ENCODE measurements around the gene LST1. TPM values are rescaled to one million over a fixed set of nuclear protein-coding genes. Genes with fewer than 3 reads are reported as not detected.

Gene LST1
- total and polyA plus RNA-seq, 2 of the 8 experiments (the other 6 are each of a cell fraction or from before 2014, with no cell fraction given): not detected

- no peaks in the 10 kb centered on the region for H3K27me3 ChIP-seq (replicated peaks in 1 of 4; ENCODE audit: control insufficient read depth in 3 of 4, extremely low read depth in 1 of 4, insufficient read depth in 3 of 4, low read length in 3 of 4)
- H2BK20ac ChIP-seq (ENCODE audit: low read length): no peak overlapping the region
- no peak overlapping the region for H2BK15ac ChIP-seq (ENCODE audit: low read length)
- FAIRE-seq (no peak), DNase-seq (ENCODE audit: low read depth in 1 of 2, low spot score in 2 of 2) (no peak)
- ChIA-PET CTCF (ENCODE audit: partially characterized antibody) (interaction anchor here (0.9 to 2.7 kb wide), 8 partner anchors 13 to 108 kb away, joined by 3 to 9 read pairs (median 5); partner anchors contain the start of genes ATP6V1G2, BAG6, DDAH2 and LST1), POLR2A (ENCODE audit: partially characterized antibody) (interaction anchor here (0.8 to 34.9 kb wide), 21 partner anchors 9 to 351 kb away, joined by 3 to 883 read pairs (median 5); partner anchors contain the start of genes APOM, ATP6V1G2, BAG6 and C6orf47)
- H3K9ac ChIP-seq (replicated peaks in 1 of 4; ENCODE audit: extremely low read depth in 1 of 4, low read depth in 3 of 4, low read length in 3 of 4): peak overlapping the region; percentile 93 to 94 (median 94)
- peak overlapping the region; percentile 89 for H2BK5ac ChIP-seq (ENCODE audit: low read depth, low read length)
- H3K23ac ChIP-seq (ENCODE audit: insufficient read length): peak overlapping the region; percentile 19
- H4K20me1 ChIP-seq (replicated peaks in 1 of 2; ENCODE audit: control insufficient read depth in 1 of 2, insufficient read depth in 2 of 2, low read length in 2 of 2): peaks cover 4 to 14% of the 10 kb centered on the region in 2 experiments
- H3K27ac ChIP-seq (ENCODE audit: low read depth, low read length): peak overlapping the region; percentile 95
- H3K4me1 ChIP-seq (replicated peaks in 1 of 4; ENCODE audit: control insufficient read depth in 3 of 4, insufficient read depth in 4 of 4, low read length in 3 of 4): peaks cover 0 to 2% (median 0%) of the 10 kb centered on the region in 4 experiments; a peak in 1 of 7 replicates
- no peak overlapping the region; the same call in 1 of the 2 replicates for H2BK12ac ChIP-seq (ENCODE audit: low read depth, low read length)
- H3K23me2 ChIP-seq (ENCODE audit: low read depth, low read length): peaks cover 6% of the 10 kb centered on the region; the same call in 1 of the 2 replicates
- H3K79me2 ChIP-seq (ENCODE audit: control insufficient read depth in 1 of 2, insufficient read depth in 2 of 2, low read length in 2 of 2): peaks cover 24 to 46% of the 10 kb centered on the region in 2 experiments
- no peak overlapping the region for H2AFZ ChIP-seq (ENCODE audit: low read length)
- peak overlapping the region; percentile 83 for H3K56ac ChIP-seq (replicated peaks; ENCODE audit: insufficient read length, low read depth, low read length)
- peak overlapping the region; percentile 85 for H4K5ac ChIP-seq (ENCODE audit: insufficient read length, low read depth, low read length)
- no peaks in the 10 kb centered on the region for H3K9me3 ChIP-seq (ENCODE audit: insufficient read depth in 2 of 2, low read depth in 1 of 2, low read length in 1 of 2)
- peak overlapping the region; percentile 36 for H2BK120ac ChIP-seq (replicated peaks; ENCODE audit: low read depth, low read length)
- 0 out of 2 replicates have a peak, but pooled peaks have one; percentile 6 for TF ChIP-seq KDM5A (IDR thresholded peaks at IDR 0.05; ENCODE audit: low read length)
- TF ChIP-seq CTCF (IDR thresholded peaks at IDR 0.05; ENCODE audit: control extremely low read depth in 1 of 3, insufficient read depth in 1 of 3, low read depth in 1 of 3, low read length in 3 of 3): no peak
- peak; percentile 3 for TF ChIP-seq ASH2L (IDR thresholded peaks at IDR 0.05; ENCODE audit: low read length)
- peak overlapping the region; percentile 88 to 98 (median 98) for H3K4me3 ChIP-seq (ENCODE audit: extremely low read depth in 1 of 4, insufficient read depth in 2 of 4, low read depth in 3 of 4, low read length in 4 of 4)
- peaks cover 33 to 46% (median 36%) of the 10 kb centered on the region in 4 experiments for H3K36me3 ChIP-seq (ENCODE audit: control insufficient read depth in 2 of 4, insufficient read depth in 4 of 4, low read length in 3 of 4)
- H3K4me2 ChIP-seq (ENCODE audit: insufficient read depth in 1 of 2, low read depth in 2 of 2, low read length in 2 of 2): peak overlapping the region; percentile 81 to 93
- peak overlapping the region; percentile 61; the same call in 1 of the 2 replicates for H2AK5ac ChIP-seq (ENCODE audit: low read depth, low read length)
- peak overlapping the region; percentile 65 for H3K4ac ChIP-seq (replicated peaks; ENCODE audit: insufficient read length, low read depth, low read length)
- H4K8ac ChIP-seq (ENCODE audit: extremely low read depth, insufficient read depth, low read length): peak overlapping the region; percentile 99; the same call in 1 of the 2 replicates
- WGBS, 2 experiments (ENCODE audit: extremely low coverage in 1 of 2, insufficient coverage in 1 of 2, insufficient read length in 1 of 2, insufficient replicate concordance in 2 of 2, low coverage in 1 of 2, low lambda C conversion rate in 2 of 2, missing lambda C conversion rate in 1 of 2): 13% methylated on average over 15 of the region's 15 CpGs; no CpG with 5 or more reads in 1 of the 2 experiments
- peak overlapping the region; percentile 73 for H3K14ac ChIP-seq (ENCODE audit: insufficient read length)
- H3K18ac ChIP-seq (ENCODE audit: extremely low read depth, low read length): peak overlapping the region; percentile 81; the same call in 1 of the 2 replicates
- H4K91ac ChIP-seq (replicated peaks; ENCODE audit: insufficient read length, low read length): peak overlapping the region; percentile 75
- peaks cover 11% of the 10 kb centered on the region; the same call in 1 of the 2 replicates for H3K79me1 ChIP-seq (ENCODE audit: low read depth, low read length)
These were observed 35.4 kb downstream of the LST1 start for GRCh38 chr6:31621320-31621939.
